Anterior cingulate cortex (tissue), 58 donors: ENCODE measurements around the gene MGMT.

Experiments
- DNase-seq, 58 donors: peaks; one replicate each; lab custom pipeline; 2025; lab: John Stamatoyannopoulos, UW

Gene MGMT

DNA sequence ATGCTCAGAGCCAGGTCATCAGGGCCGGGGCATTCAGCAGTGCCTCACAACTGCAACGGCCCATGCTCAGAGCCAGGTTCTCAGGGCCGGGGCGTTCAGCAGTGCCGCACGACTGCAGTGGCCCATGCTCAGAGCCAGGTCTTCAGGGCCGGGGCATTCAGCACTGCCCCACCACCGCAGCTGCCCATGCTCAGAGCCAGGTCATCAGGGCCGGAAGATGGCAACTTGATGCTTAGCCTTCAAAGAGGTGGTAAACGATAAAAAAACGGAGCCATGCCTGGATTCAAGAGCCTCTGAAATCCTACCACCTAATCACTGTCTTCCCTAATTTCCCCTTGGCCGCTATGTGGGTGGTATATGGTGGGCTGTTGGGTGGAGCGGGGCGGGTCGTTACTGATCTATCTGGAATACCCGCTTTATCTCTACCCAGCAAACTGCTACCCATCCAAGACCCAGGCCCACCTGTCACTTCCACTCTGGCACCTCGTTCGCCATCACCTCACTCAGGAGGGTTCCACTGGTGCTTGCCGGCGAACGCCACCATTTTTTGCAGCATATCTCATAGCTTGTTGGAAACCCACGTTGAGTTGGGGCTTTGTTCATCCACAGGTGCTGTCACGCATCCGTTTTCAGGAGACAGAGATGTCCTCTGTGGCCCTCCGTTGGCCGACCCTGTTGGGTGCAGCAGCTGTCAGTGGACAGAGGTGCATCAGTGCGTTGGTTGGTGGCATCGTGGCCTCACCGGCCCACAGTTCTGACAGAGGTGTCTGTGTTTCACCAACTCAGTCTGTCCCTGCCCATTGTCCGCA, 275.9 kb downstream of the MGMT start:
- DNase-seq: no peak

DNA sequence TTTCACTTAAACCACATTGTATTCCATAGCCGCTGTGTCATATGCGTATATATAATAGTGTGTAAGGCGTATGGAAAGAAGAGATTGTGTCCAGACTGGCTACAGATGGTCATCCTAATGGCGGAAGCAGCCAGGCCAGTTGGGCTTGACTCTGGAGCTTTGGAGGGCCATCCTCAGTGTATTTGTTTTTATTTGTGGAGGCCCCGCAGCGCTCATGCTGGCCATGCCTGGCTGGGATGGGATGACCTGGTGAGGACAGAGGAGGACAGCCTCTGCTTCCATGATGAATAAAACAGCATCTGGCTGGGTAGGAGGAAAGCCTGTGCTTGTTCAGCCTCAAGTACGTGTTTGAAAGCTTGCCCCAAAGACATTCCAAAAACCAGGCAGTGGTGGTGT, 276.7 kb downstream of the MGMT start:
- DNase-seq: no peak

DNA sequence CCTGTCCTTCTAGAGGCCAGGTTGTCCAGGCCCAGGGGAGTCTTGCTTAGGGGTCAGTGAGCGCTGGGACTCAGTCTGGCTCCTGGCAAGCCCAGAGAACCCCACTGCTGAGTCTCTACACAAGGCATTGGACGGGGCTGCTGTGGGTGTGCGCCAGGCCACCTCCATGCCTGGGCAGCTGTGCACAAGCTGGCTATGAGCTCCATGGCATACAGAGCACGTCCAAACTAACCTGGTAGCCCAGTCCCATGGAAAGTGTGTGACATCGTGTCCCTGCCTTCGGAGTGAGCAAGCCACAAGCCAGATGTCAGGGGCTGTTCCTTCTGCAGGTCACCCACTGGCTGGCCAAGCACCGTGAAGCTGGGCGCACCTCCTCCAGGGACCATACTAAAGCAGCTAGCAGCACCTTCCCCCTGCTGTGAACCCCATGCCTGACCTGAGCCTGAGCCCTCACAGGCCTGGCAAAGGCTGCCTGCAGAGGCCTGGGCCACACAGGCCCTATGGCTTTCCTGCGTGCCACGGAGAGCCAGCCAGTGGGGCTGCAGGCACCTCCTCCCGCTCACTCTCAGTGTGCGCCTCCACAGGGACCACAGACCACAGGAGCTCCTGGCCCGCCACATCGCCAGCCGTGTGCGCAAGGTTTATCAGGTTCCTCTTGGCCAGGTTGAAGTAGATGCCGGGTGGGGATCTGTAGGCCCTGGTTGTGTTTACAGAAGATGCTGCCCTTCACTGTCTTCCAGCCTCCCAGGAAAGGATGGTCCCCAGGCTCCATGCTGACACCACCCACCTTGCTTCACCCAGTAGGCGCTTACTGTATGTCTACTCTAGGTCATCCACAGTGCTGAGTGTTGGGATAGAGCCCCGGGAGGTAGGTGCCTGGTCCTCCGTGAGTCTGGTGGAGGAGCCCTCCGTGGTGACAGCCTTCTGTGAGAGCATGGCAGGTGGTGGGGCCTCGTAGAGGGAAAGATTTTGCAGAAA, 277.4 kb downstream of the MGMT start:
- no peak for DNase-seq

DNA sequence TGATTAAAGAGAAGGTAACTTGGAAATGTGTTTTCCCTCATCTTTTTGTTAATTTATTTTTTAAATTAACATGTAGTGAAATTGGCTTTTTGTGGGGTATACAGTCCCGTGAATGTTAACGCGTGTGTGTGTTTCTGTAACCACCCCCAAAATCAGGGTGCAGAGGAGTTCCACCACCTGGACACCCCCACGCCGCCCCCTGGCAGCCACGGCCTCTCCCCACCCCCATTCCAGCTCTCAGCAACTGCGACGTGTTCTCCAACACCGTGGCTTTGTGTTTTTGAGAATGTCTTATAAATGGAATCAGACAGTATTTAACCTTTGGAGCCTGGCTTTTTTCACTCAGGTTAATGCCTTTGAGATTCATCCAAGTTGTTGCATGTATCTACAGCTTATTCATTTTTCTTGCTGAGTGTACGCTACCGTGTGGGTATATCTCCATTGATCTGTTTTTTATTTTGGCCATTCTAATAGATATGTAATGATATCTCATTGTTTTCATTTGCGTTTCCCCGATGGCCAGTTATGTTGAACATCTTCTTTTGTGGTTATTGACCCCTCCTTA, 278.2 kb downstream of the MGMT start:
- DNase-seq: no peak

DNA sequence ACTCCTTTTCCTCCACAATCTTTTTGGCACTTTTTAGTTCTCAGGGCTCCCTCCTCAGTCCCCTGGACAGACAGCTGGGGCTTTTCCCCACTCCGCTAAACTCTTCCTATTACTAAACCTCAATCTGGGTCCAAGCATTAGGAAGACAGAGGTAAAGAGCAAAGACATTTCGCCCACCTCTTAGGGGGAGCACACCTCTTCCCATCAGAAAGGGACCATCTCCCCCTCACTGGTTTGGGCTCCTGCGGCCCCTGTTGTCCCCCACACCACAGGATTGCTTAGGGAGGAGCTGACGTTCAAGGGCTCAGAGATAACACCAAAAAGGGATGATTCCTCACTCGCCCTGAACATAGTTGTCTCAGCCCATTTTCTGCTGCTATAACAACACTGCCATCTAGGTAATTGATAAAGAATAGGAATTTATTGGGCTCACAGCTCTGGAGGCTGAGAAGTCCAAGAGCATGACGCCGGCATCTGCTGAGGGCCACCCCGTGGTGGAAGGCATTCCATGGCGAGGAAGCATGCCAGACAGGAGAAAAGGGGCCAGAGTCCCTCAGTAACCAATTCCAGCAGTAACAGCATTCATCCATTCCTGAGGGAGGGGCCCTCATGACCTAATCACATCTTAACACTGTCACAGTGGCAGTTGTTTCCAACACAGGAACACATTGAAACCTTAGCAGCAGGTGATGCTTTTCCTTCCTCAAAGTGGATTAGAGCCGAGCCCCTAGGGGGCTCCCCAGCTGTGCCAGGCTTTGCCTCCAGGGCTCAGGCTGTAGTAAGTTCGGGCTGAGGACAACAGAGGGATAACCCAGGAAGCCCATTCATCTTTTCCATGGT, 287.4 kb downstream of the MGMT start:
- no peak for DNase-seq

DNA sequence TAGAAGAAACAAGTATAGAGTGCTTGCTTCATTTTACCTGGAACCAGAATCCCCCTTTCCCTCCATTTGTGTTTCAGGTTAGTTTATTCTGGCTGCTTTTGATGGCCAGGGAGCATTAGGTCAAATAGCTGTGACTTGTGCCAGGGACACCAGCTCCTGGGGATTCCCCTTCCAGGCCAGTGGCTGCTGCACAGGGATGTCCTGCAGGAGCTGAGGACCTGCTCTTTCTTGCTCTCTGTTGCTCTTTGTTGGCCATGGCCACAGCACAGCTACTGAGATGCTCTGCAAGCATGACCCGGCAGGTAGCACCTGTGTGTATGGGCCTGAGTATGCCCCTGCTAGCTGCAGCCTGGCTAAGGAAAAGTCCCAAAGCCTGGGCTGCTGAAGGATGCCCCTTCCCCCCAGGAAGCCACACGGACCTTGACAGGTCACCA, 288.1 kb downstream of the MGMT start:
- DNase-seq: no peak

DNA sequence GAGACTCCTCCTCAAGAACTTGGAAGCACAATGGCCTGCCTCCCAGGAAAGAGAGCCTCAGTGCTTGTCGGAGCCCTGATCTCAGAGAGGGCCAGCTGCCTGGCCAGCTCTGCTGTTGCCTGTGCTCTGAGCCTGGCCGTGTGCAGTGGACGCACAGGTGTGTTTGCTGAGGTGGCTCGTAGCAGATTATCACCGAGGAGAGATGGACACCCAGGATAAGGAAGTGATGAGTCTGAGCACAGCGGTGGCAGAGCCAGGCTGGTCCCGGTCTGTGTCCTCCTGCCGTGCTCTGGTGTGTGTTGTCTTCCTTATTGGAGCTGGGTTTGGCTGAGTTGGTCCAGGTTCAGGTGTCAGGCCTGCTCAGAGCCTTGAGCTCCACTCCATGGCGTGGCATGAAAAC, 288.6 kb downstream of the MGMT start:
- DNase-seq: no peak

DNA sequence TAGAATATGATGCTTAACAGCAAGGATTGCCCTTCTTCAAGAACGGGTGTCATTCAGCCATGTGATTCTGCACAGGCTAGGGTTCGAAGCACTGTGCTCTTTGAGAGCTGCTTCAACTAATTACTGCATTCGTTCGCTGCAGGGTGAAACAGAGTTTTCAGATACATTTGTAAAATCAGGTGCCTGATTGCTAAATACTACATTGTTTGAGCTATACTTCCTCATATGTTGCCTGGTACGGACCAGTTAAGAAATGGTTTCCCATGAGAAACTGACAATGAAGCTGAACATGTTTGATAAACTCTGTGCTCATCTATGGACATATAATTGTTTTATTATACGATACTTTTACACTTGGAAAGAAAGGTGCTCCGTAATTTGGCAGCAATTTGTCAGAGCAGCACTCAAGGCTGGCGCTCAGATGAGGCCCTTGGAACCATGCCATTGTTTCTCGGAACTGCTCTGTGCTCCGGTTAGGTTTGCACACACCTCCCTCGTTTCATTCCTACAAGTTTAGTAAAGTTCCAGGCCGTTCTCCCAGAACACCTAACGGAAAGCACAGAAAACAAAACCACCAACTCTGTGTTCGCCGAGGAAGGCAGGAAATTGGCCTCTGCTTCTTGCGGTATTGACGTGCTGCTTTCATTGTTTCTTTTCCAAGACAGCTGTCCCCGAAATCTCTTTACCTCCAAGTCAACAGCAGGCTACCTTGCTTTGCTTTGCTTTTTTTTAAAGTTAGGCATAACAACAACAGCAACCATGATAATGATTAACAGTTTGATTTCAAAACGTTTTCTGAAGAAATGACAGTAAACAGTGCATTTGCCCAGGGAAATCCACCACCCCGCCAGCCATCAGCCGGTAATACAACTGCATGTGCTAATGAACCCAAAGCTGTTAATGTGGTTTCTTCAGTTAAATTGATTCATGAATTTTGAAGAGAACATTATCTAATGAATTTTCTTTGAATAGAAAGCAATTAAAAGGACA, 290.2 kb downstream of the MGMT start:
- peak in 3 of 58 donors; percentile 4 to 64 (median 12) for DNase-seq

DNA sequence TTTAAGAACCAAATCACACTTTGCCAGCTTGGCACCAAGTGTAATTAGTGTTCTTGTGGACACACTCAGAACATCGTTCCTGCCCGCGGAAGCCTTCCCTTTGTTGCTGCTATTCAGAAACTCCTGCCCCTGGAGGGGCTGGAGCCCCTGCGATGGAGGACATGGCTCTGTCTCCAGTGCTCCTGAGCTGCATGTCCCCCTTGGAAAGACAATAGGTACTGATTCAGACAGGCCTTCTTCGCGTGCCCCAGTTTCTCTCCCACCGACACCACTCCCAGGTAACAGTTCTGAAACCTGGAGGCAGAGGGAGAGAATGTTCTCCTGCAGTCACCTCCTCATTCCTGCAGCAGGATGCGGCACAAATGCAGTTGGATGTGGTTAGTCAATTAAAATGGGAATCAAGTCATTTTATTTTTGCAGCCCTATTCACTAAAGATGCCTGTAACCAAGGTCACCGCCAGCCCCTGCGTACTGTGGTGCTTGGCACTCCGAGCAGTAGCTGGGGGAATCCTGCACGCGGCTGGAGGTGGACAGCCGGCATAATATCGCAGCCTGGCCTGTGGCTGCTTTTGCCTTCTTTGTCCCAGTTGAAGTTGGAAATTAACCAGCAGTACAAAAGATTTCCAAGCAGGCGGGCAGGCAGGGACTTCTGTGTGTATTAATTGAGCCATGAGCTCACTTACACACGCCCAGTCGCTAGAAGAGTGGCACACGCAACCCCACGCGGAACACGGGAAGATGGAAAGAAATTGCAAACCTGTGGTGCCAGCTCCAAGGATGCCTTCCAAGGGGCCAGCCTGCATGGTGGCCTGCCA, 291.4 kb downstream of the MGMT start:
- peak in 11 of 58 donors; percentile 2 to 47 (median 12) for DNase-seq

DNA sequence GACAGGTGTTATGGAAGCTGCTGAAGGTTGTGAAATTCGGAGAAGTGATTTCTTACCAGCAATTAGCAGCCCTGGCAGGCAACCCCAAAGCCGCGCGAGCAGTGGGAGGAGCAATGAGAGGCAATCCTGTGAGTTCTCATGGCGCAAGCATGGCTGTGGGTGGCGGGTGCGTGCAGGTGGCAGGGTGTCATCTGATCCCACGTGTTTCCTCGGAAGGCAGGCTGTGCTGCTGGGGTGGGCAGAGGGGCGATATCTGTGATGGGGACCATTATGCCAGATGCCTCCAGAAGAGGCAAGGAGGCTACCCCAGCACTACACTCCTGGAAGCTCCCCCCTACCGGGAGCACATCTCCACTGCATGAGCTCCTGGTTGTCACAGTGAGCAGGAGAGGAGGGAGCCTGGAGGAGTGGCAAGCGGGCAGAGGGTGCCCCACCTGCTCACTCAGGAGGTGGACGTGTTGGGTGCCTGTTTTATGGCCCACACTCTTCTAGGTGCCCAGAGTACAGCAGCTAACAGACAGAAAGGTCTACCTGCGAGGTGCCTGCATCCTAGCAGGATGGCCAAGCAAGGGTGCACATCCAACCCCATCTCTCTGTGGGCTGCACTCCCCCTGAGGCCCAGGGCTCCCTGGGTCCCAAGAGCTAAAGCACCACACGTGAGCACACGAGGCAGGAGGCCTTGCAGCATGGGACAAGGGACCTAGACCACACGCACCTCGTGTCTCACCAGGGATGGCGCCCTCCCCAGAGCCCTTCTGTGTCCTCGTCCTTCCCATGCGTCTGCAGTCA, 292.4 kb downstream of the MGMT start:
- no peak for DNase-seq

DNA sequence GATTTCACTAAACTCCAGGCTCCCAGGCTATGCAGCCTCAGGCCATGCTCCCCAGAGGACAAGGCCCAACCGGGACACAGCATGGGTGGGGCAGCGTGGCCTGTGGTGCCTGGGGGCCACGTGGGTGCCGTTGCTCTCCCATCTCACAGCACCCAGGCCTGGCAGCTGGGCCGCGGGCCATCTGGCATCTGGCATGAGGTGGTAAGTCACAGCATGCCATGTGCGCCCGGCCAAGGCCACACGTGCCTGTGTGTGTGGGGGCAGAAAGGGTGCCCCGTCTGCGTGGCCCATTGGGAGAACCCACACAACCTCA, 292.9 kb downstream of the MGMT start:
- DNase-seq: no peak

DNA sequence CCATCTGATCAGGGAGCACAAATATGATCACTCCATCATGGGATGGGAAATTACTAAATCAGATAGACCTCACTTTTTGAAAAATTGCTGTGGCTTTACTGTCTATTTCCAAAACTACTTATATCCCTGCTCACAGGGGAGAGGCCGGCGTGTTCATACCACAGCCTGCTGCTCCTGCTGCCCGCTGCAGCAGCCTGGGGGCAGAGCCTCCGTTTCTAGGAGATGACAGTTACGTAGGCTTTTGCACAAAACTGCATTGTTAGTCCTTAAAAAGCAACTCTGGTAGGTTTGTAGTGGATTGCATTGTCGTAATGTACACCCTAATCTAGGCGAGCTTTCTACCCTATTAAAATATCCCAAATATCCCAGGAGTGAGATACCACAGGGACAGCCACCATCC, 293.4 kb downstream of the MGMT start:
- no peak for DNase-seq

DNA sequence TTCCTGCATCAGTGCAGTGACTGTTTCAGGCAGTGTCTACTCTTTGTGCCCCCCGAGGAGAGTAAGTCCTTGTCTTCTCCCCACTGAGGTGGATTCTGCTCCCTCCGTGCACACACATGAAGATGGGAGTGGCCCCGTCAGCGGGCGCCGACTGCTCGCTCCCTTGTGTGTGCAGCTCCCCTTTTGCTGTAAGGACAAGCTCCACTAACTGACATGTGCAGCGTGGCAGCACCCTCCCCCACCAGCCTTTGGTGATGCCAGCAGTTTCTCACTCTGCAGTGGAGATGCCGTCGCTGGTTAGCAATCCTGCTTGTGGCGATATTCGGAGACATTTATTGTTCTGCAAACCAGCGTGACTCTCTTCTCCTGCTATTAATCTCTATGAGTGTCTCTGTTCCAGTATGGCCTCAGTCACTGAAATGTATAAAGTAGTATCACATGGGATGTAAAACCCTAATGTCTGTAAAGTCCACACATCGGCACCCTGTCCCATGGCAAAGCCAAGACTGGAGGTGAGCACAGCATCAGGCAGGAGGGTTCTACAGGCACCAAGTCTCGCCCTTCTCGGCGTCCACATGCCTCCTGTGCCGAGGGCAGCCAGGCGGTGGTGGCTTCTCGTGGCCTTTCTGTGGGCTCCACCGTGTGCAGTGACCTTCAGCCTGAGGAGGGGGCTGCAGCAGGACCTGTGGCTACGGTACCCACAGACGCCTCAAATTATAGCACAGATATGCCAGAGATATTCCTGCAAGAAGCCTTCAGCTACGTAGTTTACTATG, 294.3 kb downstream of the MGMT start:
- DNase-seq: no peak

DNA sequence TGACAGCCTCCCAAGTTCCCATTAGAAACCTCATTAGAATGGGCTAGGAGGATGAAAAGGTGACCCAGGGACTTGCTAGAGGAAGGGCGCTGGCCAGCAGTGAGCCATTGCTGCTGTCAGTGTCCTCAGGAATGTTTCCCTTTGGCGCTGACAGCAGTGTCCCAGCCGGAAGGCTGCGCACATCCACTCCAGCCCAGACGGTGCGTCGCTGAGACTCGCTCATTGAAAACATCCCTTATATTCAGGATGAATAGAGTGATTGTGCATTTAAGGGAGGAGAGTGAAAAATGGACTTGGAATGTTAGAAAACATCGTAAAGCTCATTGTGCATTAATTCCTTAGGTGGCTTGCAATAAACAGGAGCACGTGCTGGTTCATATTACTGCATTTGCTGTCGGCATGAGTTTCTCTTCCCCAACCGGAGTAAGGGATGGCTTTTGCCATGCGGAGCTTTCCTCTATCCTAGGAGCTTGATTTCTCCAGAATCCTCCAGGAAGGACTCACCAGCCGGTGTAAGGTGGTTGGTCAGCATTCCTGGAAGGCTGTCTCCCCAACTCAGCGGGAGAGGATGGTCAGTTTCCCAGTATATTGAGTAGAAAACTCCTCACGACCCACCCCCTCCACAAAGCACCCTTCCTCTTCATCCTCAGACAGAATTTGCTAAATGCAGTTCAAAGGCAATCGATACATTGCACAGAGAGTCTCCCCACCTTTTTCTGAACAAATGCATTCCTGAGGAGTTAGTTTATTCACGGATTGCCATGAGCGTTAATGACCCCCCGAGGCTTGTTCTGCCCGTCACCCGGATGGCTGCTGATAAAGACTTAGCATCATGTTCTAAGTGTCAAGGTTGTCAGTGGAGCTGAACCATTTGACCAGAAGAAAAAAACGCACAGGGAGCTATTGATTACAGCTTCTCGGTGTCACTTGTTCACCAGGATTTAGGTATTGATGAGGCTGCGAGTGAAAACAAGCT, 295.2 kb downstream of the MGMT start:
- no peak for DNase-seq
